C4-2B (cell line): ENCODE measurements around the gene MKS1.

Experiments
- H3K27ac ChIP-seq: fragments of 450-650 bp; 2 replicates; pipeline ENCODE4 v1.5.1; 2017
- ZFX ChIP-seq: fragments of 450-650 bp; IDR thresholded peaks from 2 replicates; pipeline ENCODE4 v1.6.1; 2017
- TF ChIP-seq, protein P1 (sequence below): fragments of 450-650 bp; conservative IDR thresholded peaks from 2 replicates; pipeline ENCODE4 v1.5.1; 2017; ENCODE audit warnings: mild to moderate bottlenecking

The MKS1 gene

DNA sequence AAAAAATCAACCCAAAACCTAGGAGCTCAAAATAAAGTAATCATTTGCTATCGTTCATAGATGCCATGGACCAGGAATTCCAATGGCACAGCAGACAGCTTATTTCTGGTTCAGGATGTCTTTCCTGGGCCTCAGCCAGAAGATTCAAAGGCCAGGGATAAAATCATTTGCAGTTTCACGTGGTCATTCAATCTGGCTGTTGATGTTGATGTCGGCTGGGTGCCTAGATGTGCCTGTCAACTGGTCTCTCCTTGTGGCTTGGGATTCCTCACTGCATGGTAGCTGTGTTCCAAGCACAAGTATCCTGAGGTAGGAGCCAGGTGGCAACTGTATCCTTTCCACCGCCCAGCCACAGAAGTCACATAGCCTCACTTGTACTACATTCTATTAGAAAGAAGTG, 37.3 kb downstream of the MKS1 start:
- H3K27ac ChIP-seq, result no peak overlapping the region
- TF ChIP-seq ZFX, result no peak
- TF ChIP-seq, protein P1, sequence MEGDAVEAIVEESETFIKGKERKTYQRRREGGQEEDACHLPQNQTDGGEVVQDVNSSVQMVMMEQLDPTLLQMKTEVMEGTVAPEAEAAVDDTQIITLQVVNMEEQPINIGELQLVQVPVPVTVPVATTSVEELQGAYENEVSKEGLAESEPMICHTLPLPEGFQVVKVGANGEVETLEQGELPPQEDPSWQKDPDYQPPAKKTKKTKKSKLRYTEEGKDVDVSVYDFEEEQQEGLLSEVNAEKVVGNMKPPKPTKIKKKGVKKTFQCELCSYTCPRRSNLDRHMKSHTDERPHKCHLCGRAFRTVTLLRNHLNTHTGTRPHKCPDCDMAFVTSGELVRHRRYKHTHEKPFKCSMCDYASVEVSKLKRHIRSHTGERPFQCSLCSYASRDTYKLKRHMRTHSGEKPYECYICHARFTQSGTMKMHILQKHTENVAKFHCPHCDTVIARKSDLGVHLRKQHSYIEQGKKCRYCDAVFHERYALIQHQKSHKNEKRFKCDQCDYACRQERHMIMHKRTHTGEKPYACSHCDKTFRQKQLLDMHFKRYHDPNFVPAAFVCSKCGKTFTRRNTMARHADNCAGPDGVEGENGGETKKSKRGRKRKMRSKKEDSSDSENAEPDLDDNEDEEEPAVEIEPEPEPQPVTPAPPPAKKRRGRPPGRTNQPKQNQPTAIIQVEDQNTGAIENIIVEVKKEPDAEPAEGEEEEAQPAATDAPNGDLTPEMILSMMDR, result no peak

DNA sequence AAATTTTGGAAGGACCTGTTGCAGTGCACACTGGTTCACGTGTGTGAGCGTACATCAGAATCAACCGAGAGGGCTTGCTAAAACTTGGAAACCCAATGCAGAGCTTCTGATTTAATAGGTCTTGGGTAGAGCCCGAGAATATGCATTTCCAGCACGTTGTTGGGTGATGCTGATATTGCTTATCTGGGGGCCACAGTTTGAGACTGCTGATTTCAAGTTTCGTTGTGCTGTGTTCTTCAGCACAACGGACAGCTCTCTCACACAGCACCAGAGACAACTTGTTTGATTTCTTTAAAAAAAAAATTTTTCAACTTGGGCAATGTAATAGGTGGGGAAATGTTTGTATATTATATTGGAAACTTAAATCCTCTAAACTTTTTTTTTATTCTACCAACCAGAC, 42.9 kb downstream of the MKS1 start:
- TF ChIP-seq, protein P1, result no peak
- no peak for TF ChIP-seq ZFX
- no peak overlapping the region for H3K27ac ChIP-seq

DNA sequence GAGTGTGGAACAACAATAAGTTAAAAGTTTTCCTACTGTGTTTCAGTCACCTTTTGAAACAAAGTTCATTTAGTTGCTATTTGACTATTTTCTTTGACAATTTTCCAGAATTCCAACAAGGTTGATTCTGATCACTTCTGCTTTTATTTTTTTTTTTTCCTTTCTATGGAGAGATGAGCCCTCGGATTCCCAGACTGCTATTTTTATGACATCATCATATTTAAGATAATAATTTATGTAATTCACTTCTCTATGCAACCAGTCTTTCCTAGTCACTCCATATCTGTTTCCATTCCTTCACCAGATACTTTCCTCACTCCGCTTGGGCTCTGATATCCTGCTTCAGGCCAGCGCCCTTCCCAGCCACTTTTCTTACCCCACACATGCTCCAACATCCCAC, 44.2 kb downstream of the MKS1 start:
- no peak overlapping the region for H3K27ac ChIP-seq
- TF ChIP-seq, protein P1, result no peak
- no peak for TF ChIP-seq ZFX

DNA sequence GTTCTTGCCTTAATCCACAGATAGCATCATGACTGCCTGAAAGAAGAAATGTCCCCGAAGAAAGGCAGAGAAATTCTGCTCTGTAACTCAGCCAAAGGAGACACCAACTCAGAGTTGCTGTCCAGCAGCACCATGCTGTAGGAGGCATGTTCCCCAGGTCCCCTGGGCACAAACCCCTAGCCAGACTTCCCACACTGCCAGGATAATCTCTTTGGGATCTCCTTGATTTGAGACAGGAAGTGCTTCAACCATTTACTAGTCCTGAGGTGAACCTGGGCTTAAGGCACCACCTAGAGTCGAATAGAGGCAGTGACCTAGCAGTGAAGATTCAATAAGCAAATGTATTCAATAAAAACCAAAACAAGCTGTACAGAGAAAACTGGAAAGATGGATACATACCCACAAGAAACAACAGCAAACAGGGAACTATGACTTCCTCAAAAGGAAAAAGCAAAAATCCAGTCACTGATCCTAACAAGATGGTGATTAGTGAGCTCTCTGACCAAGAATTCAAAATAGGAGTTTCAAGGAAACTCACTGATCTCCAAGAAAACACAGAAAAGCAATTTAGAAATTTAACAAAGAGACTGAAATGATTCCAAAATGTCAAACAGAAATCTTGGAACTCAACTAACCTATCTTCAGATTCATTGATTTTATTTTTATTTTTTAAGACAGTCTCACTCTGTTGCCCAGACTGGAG, 46.5 kb downstream of the MKS1 start:
- TF ChIP-seq ZFX, result no peak
- TF ChIP-seq, protein P1, result peak; percentile 74
- no peak overlapping the region for H3K27ac ChIP-seq

DNA sequence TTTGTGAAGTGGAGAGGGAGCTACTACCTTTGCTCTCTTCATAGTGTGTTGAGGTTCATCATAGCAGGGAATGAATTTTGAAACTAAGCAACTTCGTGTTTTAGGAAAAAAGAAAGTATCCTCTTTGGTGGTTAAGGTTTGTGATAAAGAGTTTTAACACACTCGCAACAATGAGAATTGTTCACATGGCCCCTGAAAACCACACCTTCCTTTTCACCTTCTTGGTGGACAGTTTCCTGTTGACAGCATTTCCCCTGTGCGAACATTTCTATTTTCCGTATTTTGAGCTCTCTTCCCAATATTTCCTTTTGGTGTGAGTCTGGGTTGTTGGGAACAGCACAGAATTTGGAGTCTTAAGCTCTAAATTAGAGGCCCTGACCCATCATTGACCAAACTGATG, 48.4 kb downstream of the MKS1 start:
- TF ChIP-seq, protein P1, result no peak
- TF ChIP-seq ZFX, result no peak
- no peak overlapping the region for H3K27ac ChIP-seq

DNA sequence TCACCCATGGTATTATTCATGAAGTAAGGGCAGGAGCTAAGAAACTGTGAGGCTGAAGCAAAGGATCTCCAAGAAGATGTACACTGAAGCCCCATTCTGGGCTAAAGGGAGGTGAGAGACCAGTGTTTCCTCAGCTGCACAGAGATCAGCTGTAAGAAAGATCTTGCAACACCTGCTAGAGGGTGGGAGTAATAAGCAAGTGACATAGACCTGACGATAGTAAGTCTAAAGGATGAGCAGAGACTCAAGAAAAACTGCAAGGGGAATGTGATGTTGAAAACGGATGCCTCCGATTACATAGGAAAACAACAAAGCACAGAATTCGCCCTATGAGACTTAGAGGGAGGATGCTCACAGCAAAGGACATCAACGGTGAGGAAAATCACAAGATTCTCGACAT, 52.4 kb downstream of the MKS1 start, which contains the start of gene OR4D2:
OR4D2 (plus strand) TSS at position 301 of the 400 bp plus-strand sequence. CDS start 2,674 bp downstream, outside the sequence.
- no peak within 1 kb of the TSS for H3K27ac ChIP-seq
- TF ChIP-seq, protein P1, result no peak
- no peak for TF ChIP-seq ZFX

DNA sequence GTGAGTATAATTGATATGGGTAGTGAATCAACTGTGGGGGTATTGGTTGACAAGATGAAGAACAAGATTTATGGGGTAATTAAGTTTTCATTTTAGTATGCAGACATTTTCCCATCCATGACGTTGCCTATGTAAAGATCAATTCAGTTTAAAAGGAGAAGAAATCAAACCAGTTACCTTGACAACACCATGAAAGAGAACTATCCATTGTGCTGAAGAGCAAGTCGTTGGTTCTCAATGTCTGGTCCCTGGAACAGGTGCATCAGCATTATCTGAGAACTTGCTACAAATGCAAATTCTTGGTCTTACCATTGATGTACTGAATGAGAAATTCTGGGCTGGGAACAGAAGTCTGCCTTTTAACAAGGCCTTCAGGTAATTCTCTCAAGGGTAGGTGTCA, 53.1 kb downstream of the MKS1 start:
- no peak for TF ChIP-seq ZFX
- TF ChIP-seq, protein P1, result no peak

More for the DNA sequence above, 53.1 kb downstream of the MKS1 start:
- no peak overlapping the region for H3K27ac ChIP-seq
